HEK293 (cell line): ENCODE data around the gene LLGL2.

ENCODE experiments used
- CTCF ChIA-PET: fragments of 350-600 bp; formaldehyde crosslinking; extraction: SDS; loops from one replicate; lab custom pipeline; 2021; ENCODE audit warnings: antibody characterized with exemption; lab: Yijun Ruan, JAX
- POLR2A ChIA-PET: fragments of 300-600 bp; formaldehyde crosslinking; extraction: SDS; loops from one replicate; lab custom pipeline; 2020; ENCODE audit warnings: antibody characterized with exemption, inconsistent platforms; lab: Yijun Ruan, JAX
- H3K27ac ChIP-seq: fragments of 200-500 bp; sonication (Bioruptor generic); 2 replicates; pipeline ENCODE4 v1.5.1; 2014; ENCODE audit warnings: low read depth, low read length, control low read depth, inconsistent platforms; ENCODE audit errors: extremely low read depth
- H3K36me3 ChIP-seq, 2 experiments: fragments of 200-500 bp in 1 of 2; sonication (Bioruptor generic) in 1 of 2; 1 replicate in 1 of 2; 2 replicates in 1 of 2; pipeline ENCODE4 v1.5.1; 2014 to 2017; ENCODE audit warnings: inconsistent platforms in 2 of 2, low read length in 2 of 2; ENCODE audit not compliant: control insufficient read depth in 2 of 2, insufficient read depth in 1 of 2
- H3K4me1 ChIP-seq: fragments of 200-500 bp; sonication (Bioruptor generic); 2 replicates; pipeline ENCODE4 v1.5.1; 2014; ENCODE audit warnings: mild to moderate bottlenecking, low read length, inconsistent platforms; ENCODE audit not compliant: control insufficient read depth, insufficient read depth
- H3K4me3 ChIP-seq: 2 replicates; pipeline ENCODE4 v1.5.1; 2011; ENCODE audit warnings: low read depth, mild to moderate bottlenecking, control low read depth, low read length, moderate library complexity
- H3K9me3 ChIP-seq: fragments of 200-500 bp; sonication (Bioruptor generic); 2 replicates; pipeline ENCODE4 v1.5.1; 2014; ENCODE audit warnings: low read depth, low read length, inconsistent platforms; ENCODE audit not compliant: control insufficient read depth, insufficient read depth
- CTCF ChIP-seq: fragments of 450-650 bp; formaldehyde crosslinking; IDR thresholded peaks from 2 replicates; pipeline ENCODE4 v1.5.1; 2016; ENCODE audit warnings: missing biosample characterization, missing genetic modification characterization
- KLF7 ChIP-seq: fragments of 450-650 bp; formaldehyde crosslinking; IDR thresholded peaks from 2 replicates; pipeline ENCODE4 v1.5.1; 2016; ENCODE audit warnings: missing biosample characterization, missing genetic modification characterization, borderline replicate concordance
- KLF9 ChIP-seq: fragments of 450-650 bp; formaldehyde crosslinking; IDR thresholded peaks from 2 replicates; pipeline ENCODE4 v1.5.1; 2016; ENCODE audit warnings: missing biosample characterization, missing genetic modification characterization, low read depth
- PRDM10 ChIP-seq: fragments of 450-650 bp; formaldehyde crosslinking; IDR thresholded peaks from 2 replicates; pipeline ENCODE4 v1.5.1; 2016; ENCODE audit warnings: missing biosample characterization, missing genetic modification characterization
- REST ChIP-seq: fragments of 450-650 bp; formaldehyde crosslinking; IDR thresholded peaks from 2 replicates; pipeline ENCODE4 v1.5.1; 2016; ENCODE audit warnings: missing biosample characterization, missing genetic modification characterization
- ZBTB1 ChIP-seq: fragments of 450-650 bp; formaldehyde crosslinking; IDR thresholded peaks from 2 replicates; pipeline ENCODE4 v1.5.1; 2016; ENCODE audit warnings: missing biosample characterization, missing genetic modification characterization
- ZBTB17 ChIP-seq: fragments of 450-650 bp; formaldehyde crosslinking; IDR thresholded peaks from 2 replicates; pipeline ENCODE4 v1.5.1; 2016; ENCODE audit warnings: missing biosample characterization, missing genetic modification characterization
- ZNF140 ChIP-seq: fragments of 450-650 bp; formaldehyde crosslinking; IDR thresholded peaks from 2 replicates; pipeline ENCODE4 v1.5.1; 2016; ENCODE audit warnings: missing biosample characterization, missing genetic modification characterization
- ZNF155 ChIP-seq: fragments of 450-650 bp; formaldehyde crosslinking; IDR thresholded peaks from 2 replicates; pipeline ENCODE4 v1.5.1; 2016; ENCODE audit warnings: missing biosample characterization, missing genetic modification characterization
- ZNF214 ChIP-seq: fragments of 450-650 bp; formaldehyde crosslinking; IDR thresholded peaks from 2 replicates; pipeline ENCODE4 v1.5.1; 2017; ENCODE audit warnings: missing biosample characterization, mild to moderate bottlenecking, missing genetic modification characterization, borderline replicate concordance
- ZNF223 ChIP-seq: fragments of 450-650 bp; formaldehyde crosslinking; IDR thresholded peaks from 2 replicates; pipeline ENCODE4 v1.5.1; 2016; ENCODE audit warnings: missing biosample characterization, missing genetic modification characterization
- ZNF274 ChIP-seq, 2 experiments: fragments of 200-500 bp in 1 of 2; fragments of 450-650 bp in 1 of 2; sonication (Bioruptor generic) in 1 of 2; formaldehyde crosslinking in 1 of 2; IDR thresholded peaks; 2 replicates each; pipeline versions ENCODE4 v1.5.1 to v1.6.1; 2014 to 2016; ENCODE audit warnings: borderline replicate concordance in 1 of 2, inconsistent platforms in 1 of 2, low read length in 1 of 2, missing biosample characterization in 1 of 2, missing genetic modification characterization in 1 of 2
- ZNF792 ChIP-seq: fragments of 450-650 bp; formaldehyde crosslinking; IDR thresholded peaks from 2 replicates; pipeline ENCODE4 v1.5.1; 2016; ENCODE audit warnings: missing biosample characterization, missing genetic modification characterization

Gene LLGL2

GRCh38 chr17:75624021-75624420 is 98.5 kb downstream of the LLGL2 start:
- no peak overlapping the region for H3K27ac ChIP-seq
- no peak for TF ChIP-seq ZNF155 (tag by site-specific recombination)
- TF ChIP-seq ZNF274 (IDR thresholded peaks at IDR 0.05; ENCODE audit: low read length) = no peak
- no peak for TF ChIP-seq ZNF274 (tag by site-specific recombination; IDR thresholded peaks at IDR 0.05; ENCODE audit: borderline replicate concordance)
- TF ChIP-seq REST (tag by site-specific recombination) = no peak
- TF ChIP-seq CTCF (tag by site-specific recombination) = no peak
- TF ChIP-seq ZNF140 (tag by site-specific recombination) = no peak
- TF ChIP-seq ZBTB1 = no peak
- no peak for TF ChIP-seq KLF9
- TF ChIP-seq PRDM10 (tag by site-specific recombination) = no peak
- TF ChIP-seq ZNF223 (tag by site-specific recombination) = no peak
- no peak for TF ChIP-seq ZBTB17
- TF ChIP-seq KLF7 (tag by site-specific recombination) = no peak
- TF ChIP-seq ZNF214 = no peak
- TF ChIP-seq ZNF792 (tag by site-specific recombination) = no peak
- H3K4me3 ChIP-seq = no peak overlapping the region
- ChIA-PET CTCF (interaction anchor here (0.6 to 5.0 kb wide), 10 partner anchors 9 to 127 kb away, joined by 3 to 50 read pairs (median 5); partner anchors contain the start of gene SMIM5), POLR2A (interaction anchor here (0.7 kb wide), 1 partner anchor 9 kb away, joined by 3 read pairs; no protein-coding TSS in a partner anchor)
- no peaks in the 10 kb centered on the region for H3K4me1 ChIP-seq
- peaks cover 0 to 28% of the 10 kb centered on the region in 2 experiments; a peak in 1 of 3 replicates for H3K36me3 ChIP-seq
- no peaks in the 10 kb centered on the region for H3K9me3 ChIP-seq
